HG03280 (cell line): ENCODE data around the gene GRK6.

Source experiments
- ATAC-seq: cut with Tn5 transposase; IDR thresholded peaks from one replicate; pipeline ENCODE4 v1.9.1; 2021; ENCODE audit warnings: mild to moderate bottlenecking, moderate library complexity; ENCODE audit not compliant: unreplicated experiment

The GRK6 gene

DNA sequence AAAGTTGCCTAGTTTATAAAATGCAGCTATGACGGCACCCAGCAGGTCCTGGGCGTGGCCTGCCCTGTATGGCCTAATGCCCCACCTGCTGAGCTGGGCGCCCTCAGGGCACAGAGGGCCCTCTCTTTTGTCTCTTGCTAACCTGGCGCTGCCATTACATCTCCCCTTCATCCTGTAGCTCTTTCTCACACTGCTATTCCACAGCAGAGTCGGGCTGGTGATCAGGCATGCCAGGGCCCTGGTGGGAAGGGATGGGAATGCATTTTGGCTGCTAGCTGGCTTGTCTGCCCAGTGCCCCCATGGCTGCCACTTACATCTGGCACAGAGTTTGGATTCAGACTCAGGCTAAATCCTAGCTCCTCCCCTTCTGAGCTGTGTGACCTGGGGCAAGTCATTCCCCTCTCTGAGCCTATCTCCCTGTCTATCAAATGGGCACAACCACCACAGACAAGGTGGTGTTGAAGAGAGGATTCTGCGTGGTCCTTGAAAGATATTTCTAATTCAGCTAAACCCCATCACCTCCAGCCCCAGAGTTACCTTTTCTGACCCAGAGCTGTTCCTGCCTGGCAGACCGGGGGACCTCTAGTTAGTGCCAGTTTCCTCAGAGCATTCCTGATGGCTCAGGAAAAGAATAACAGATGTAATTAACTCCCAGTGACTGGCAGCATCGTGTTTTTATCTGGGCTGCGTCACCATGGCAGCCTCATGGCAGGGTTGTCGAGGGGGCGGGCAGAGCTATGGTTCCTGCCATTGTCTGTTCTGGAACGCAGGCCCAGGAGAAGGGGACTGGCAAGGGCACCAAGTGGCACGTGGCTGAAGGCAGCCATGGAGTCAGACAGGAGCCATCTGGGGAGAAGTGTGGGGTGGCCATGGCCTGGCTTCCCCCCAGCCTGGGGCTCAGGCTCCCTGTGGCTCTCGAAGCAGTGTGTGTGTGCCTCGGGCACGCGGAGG lies 26.5 kb downstream of the GRK6 start:
- no peak for ATAC-seq

DNA sequence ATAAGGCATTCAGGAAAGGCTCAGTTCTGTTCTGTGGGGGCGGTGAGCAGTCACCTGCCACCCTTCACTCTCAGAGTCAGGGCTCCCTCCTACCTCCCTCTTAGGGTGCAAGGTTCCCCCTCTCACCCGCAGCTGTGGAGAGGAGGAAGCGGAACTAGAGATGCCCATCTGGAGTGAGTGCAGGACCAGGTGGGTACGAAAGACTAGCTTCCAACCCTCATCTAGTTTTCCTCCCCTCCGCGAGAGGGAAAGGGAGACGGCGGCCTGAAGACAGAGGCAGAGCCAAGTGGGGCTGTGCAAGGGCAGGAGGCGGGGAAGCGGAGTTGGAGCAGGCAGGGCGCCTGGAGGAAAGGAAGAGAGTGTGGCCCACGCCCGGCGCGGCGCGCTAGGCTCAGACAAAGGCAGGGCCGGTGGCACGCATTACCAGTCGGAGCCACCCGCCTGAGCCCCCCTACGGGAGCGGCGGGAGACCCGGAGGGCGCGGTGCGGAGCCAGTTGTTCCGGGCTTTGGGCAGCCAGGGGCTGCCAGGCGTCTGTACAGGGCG lies 27.4 kb downstream of the GRK6 start:
- ATAC-seq = no peak

DNA sequence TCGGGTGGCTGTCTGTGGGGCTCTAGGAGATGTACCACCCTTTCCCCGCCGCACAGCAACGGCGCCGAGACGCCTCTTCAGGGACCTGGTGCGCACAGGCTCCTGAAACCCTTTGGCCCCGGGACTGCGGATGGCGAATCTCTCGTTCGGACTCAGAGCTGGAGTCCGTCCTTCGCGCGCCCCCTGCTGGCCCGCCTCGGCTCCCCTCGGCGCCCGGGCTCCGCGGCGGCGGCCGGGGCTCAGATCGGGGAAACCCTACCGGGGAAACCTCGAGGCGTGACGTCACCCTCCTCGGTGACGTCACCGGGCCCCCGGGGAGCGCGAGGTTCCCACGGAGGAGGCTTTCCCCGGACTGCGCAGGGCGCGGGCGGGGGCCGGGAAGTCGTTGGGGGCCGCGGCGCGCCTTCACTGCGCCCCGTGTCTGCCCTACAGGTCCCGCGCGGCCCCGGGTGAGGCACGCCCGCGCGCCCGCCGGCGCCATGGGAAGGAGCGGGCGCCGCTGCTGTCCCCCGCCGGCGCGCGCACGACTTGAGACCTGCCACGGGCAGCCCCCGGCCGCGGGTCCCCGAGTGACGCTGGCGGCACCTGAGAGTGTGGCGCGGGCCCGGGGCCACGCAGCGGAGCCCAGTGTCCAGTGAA lies 28.0 kb downstream of the GRK6 start:
- peak; percentile 57 for ATAC-seq

DNA sequence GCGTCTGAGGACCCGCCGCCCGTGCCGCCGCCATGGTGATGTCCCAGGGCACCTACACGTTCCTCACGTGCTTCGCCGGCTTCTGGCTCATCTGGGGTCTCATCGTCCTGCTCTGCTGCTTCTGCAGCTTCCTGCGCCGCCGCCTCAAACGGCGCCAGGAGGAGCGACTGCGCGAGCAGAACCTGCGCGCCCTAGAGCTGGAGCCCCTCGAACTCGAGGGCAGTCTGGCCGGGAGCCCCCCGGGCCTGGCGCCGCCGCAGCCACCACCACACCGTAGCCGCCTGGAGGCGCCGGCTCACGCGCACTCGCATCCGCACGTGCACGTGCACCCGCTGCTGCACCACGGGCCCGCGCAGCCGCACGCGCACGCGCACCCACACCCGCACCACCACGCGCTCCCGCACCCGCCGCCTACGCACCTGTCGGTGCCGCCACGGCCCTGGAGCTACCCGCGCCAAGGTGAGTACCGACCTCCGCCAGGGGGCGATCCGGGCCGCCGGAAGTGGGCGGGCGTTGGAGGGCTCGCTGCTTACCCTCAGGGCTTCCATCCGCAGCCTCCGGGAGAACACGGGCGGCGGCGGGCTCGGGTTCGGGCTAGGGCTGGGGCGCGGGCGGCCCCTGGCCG lies 28.7 kb downstream of the GRK6 start:
- peak; percentile 48 for ATAC-seq

DNA sequence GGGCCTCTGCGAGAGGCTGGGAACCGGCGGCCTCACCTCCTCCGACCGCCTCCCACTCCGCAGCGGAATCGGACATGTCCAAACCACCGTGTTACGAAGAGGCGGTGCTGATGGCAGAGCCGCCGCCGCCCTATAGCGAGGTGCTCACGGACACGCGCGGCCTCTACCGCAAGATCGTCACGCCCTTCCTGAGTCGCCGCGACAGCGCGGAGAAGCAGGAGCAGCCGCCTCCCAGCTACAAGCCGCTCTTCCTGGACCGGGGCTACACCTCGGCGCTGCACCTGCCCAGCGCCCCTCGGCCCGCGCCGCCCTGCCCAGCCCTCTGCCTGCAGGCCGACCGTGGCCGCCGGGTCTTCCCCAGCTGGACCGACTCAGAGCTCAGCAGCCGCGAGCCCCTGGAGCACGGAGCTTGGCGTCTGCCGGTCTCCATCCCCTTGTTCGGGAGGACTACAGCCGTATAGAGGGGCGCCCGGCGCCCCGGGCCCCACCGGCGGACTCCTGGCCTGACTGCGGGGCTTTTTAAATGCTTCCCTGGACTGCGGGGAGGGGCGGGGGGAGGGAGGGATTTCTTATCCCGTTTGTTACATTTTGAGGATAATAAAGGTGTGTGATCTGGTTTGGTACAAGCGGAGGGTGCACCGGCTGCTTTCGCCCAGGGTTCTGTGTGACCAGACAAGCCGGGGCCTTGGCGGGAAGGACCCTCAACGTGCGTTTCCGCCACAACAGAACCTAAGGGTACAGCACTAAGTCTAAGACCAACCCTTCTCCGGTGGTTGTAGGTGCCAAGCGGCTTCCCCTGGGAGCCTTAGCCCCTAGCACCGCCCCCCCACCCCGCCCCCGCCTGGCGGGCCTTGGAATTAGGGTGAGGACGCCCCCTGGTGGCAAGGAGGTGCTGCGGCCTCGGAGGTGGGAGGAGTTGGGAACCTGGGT lies 29.4 kb downstream of the GRK6 start:
- ATAC-seq = peak; percentile 11

DNA sequence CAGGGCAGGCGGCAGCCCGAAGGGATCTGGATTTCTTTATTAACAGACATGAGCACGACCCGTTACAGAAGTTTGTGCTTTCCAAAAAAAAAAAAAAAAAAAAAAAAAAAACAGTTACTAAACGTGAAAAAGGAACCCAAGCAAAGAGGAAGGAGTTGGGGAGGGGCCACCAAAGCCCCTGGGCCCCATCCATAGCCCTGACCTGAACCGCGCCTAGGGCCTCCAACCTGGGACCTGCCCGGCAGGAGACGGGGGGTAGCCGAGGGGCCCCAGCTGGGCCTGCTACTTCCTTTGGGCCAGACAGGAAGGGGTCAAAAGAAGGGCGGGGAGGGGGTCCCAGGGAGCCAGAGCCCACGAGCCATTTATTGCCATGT lies 30.1 kb downstream of the GRK6 start:
- no peak for ATAC-seq

DNA sequence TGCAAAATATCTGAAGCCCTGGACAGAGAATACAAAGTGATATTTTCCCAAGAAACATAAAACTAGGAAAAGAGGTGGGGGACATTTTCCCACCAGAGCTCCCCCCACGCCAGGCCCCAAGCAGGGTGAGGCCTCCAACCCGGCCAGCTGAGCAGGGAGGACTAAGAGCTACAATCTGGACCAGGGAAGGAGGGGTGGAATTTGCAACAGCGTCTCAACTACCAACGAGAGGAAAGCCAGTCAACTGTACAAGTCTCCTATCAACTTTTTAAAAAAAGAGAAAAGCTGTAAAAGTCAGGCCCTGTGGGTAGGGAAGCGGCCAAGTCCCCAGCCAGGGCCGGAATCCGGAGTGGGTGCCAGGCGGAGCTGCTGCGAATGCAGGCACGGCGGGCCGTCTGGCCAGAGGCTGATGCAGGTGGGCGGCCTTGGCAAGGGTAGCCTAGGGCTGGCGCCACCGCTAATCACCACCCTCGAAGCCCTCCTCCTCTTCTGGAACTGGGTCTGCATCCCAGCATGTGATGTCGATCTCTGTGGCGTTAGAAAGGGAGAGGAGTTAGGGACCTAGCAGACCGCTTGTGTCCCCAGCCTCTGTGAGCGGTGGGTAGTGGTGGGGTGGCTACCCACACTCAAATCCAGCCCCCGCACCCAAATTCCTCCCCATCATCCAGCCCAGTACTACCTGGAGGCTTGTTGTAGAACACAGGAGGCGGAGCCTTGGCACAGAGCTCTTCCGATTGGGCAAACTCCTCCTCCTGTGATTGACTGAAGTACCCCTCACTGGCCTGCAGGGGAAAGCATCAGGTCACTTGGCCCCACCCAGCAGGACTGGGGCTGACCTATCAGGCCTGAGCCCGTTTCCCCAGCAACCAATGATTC lies 30.7 kb downstream of the GRK6 start:
- peak; percentile 43 for ATAC-seq

DNA sequence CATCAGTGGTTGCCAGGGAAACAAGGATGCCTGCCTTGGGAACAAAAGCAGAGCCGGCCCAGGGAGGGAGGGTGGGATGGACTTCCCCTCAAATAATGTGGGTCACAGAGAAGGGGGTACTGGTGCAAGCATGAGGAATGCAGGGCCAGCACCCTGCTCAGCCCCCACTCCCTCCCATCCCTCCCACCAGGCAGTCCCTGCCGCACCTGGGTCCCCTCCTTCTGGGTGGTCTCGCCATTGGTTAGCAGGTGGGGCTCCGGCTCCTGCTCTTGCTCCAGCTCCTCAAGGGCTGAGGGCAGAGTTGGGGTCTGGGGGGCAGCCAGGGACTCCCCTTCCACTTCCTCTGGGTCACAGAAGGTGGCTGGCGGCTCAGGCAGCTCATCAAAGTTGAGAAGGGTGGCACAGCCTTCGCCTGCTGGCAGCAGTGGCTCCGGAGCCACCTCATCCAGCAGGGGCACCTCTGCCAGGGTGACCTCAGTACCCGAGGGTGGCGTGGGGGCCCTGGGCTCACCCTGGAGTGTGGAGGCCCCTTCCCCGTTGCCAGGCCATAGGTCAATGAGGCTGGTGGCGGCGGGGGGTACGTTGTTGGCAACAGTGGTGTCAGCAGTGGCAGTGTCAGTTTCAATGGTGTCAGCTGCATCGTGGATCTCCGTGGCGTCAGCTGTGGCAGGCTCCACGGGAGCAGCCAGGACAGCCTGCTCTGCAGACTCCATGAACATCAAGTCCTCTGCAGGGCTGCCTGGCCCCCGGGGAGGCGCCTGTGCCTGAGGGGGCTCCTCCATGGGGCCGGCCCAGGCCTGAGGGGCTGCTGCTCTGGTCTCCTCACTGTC lies 31.6 kb downstream of the GRK6 start:
- ATAC-seq = no peak

DNA sequence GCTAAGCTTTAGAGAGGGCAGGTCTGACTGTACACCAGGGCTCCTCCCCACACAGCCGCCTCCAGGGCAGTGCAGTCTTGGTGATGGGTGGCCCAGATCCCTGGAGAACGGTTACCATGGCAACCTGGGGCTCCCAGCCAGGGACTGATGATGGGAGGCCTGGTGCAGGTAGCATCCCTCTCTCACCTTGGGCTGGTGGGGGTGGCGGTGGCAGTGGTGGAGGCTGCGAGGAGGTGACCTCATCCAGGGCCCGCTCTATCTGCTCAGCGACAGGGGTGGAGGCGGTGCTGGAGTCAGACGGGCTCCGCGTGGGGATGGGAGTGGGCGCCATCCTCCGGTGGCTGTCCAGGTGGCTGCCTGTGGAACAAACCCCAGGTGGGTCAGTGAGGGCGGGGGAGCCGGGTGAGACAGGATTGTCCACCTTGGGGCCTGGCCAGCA lies 32.5 kb downstream of the GRK6 start:
- no peak for ATAC-seq

DNA sequence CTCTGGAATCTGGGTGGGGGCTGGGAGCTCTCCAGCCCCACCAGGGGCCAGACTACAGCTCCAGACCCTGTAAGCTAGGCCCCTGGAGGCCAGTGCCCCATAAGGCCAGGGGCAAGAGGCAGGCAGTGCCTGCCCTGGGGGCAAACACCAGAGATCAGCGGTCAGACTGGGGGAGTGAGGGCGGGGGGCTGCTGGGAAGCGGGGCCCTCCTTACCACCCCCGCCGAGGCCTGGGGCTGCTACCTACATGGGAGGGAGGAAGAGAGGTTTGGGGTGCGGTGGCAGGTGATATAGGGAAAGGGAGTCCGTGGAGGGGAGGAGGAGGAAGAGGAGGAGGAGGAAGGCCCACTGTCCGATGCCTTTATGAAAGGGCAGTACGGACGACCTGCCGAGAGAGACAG lies 32.9 kb downstream of the GRK6 start:
- ATAC-seq = no peak

DNA sequence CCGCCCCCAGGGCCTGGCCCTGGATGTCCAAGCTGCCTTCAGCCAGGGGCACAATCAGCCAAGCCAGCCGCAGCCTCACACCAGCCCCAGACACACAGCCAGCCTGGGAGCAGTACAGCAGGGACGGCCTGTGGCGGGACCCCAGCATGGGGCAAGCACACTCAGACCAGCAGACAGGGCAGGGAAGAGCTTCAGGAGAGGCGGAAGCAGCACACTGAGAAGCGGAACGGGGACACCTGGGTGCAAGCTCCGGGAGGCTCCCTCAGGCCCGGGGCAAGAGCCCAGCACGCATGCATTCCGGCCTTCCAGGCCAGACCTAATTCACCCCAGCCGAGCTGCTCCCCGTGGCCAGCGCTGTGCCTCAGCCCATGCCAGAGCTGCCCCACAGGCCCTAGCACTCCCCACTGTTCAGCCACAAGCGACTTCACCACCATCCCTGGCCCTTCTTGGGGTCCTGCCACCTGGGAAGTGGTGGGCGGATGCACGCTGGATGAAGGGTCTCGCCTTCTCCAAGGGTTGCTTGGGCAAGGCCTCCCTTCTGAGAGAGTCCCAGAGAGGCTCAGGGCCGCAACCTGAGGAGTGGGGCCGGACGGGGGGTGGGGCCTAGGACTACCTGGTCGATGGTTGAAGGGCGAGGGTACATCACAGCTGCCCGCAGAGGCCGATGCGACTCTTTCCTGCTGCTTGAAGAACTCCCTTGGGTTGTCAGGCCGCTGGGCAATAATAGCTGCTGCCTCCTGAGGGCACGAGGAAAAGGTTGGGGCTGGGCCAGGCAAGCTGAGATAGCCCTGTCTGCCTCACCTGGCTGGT lies 33.5 kb downstream of the GRK6 start:
- no peak for ATAC-seq

DNA sequence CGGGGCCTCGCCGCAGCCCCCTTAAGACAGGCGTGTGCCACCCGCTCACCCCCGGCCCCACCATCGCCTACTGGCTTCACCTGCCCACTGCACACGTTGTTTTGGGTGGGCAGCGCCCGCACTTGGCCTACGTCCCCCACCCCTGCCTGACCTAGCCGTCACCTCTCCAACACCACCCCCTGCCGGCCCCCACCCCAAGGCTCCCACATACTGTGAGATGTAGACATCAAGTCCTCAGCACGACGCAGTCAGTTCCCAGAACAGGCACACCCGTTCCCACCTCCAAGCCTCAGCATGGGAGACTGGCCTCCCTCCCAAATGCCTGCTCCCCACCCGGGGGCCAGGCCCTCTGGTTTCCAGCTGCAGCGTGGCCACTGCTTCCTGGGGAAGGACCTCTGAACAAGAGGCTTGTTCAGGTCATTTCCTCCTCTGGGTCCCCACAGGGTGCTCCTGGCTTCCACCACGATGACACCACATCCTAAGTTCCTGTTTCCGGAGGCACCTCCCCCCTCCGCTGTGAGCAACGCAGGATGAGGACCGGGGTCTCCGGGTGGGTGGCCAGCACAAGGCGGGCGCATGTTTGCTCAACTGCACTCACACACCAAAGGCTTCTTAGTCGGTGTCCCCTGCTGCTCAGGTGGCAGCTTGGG lies 35.7 kb downstream of the GRK6 start:
- no peak for ATAC-seq

DNA sequence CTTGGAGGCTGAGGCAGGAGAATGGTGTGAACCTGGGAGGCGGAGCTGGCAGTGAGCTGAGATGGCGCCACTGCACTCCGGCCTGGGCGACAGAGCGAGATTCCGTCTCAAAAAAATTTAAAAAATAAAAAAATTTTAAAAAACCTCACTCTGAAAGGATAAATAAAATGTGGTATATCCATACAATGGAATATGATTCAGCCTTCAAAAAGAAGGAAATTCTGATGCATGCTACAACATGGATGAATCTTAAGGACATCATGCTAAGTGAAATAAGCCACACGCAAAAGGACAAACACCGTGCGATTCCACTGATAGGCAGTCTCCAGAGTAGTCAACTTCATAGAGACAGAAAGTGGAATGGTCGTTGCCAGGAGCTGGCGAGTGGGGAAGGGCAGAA lies 38.6 kb downstream of the GRK6 start:
- ATAC-seq = no peak

DNA sequence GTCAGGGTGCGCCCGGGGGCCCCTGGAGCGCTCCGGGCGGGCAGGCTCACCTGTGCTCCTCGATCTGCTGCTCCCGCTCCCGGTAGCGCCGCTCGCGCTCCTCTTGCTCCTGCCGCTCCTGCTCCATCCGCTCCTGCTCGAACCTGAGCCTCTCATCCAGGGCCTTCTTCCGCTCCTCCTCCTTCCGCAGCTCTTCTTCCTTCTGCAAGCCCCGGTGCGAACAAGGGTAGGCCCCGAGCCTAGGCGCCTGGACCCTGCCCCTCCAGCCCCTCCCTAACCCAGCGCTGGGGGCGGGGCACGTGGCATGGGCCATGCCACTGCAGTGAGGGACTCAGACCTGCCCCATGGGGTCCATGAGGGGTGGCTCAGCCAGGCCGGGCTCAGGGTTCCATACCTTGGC lies 40.4 kb downstream of the GRK6 start:
- ATAC-seq = no peak

DNA sequence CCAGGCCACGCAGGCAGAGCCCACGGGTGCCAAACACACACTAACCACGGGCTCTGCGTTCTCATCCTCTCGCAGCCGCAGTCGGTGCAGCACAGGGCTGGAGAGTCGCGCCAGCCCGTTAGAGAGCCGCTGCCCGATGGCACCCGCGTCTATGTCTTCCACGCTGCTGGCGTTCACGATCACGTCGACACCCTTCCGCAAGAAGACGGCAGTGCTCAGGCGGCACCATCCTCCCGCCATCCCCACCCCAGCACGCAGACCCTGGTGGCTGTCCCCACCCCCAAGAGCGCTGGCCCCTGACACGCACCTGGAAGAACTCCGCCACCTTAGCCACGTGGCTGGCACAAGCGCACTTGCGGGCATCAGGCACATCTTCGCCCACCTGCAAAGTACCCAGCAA lies 41.0 kb downstream of the GRK6 start:
- ATAC-seq = no peak

DNA sequence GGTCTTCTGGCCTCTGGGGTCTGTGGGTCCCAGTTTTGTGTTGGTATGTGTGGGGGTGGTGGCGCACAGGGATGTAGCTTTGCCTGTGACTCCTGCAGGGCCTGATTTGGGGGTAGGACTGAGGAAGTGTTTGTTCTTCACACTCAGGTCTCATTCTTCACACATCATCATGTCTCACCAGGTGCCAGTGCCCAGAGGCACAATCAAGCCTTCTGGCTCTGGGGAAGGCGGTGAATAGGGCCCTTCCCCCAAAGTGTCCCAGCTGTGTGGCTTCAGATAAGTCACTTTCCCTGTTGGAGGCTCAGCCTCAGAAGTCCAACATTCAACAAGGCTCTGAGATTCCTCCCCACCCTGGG lies 41.8 kb downstream of the GRK6 start:
- no peak for ATAC-seq
